Measurements from ENCODE around the gene PPIL6. TPM values are rescaled to one million over a fixed set of nuclear protein-coding genes. Genes with fewer than 3 reads are reported as not detected.

Gene PPIL6
- total and polyA plus RNA-seq, 2 donors (not counting 1 experiment from before 2014, with no cell fraction given) = 0.85 to 1.8 TPM

DNA sequence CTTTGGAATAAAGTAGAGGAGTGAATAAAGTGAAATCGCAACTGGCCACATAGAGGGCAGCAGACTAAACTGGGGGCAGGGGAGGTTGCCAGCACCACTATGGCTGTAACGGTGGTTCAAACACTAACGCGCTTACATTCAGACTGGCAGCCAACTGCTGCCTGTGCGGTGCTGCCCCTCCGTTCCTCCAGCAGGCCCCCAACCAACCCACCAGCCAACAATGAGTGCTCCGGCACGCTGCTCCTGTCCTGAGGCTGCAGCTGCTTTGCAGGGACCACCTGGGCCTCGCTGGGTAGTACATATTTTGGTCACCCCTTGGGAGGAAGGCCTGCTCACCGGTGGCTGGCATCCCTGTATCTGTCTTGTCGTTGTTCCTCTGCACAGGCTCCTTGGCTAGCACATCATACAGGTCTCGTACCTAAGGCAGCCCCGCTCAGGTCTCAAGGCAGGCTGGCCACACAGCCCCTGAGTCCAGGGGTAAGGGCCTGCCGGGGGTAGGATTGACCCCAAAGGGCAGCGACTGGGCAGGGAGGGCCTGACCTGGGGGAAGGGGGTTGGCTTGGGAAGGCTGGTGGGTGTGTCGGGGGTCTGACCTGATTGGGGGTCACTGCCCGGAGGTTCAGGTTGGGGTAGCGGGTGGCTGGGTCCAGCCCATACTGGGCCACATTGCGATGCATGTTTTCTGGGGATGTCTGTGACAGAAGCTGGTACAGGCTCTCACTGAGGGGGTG, 8.8 kb upstream of the PPIL6 start:
- peaks cover 72% of the 10 kb centered on the region for H3K4me1 Mint-ChIP-seq
- Histone ChIP-seq H3K27ac (ENCODE audit: low read length in 2 of 2) (peak overlapping the region; percentile 19 to 76), H3K4me2 (replicated peaks; ENCODE audit: low read depth, low read length, poor library complexity, severe bottlenecking) (peak overlapping the region; percentile 65), H3K4me3 (ENCODE audit: control extremely low read depth in 1 of 5, extremely low read depth in 1 of 5, insufficient read depth in 1 of 5, low read depth in 2 of 5, low read length in 4 of 5) (no peak overlapping the region), H3K79me2 (ENCODE audit: control insufficient read depth, insufficient read depth, low read length) (peaks cover 40% of the 10 kb centered on the region), H3K9ac (ENCODE audit: low read length) (no peak overlapping the region), H3K27me3 (replicated peaks in 1 of 4; ENCODE audit: control extremely low read depth in 1 of 4, control insufficient read depth in 3 of 4, insufficient read depth in 4 of 4, low read length in 3 of 4) (no peaks in the 10 kb centered on the region), H4K20me1 (ENCODE audit: control insufficient read depth, insufficient read depth, low read length, poor library complexity, severe bottlenecking) (peaks cover 9% of the 10 kb centered on the region), H2AFZ (ENCODE audit: insufficient read depth, low read depth, low read length, poor library complexity, severe bottlenecking) (no peak overlapping the region), H3K4me1 (ENCODE audit: control insufficient read depth in 2 of 2, insufficient read depth in 2 of 2, low read length in 2 of 2) (peaks cover 67 to 71% of the 10 kb centered on the region in 2 donors), H3K9me3 (ENCODE audit: control extremely low read depth in 1 of 3, control insufficient read depth in 2 of 3, insufficient read depth in 1 of 3, low read length in 2 of 3) (no peaks in the 10 kb centered on the region), H3K36me3 (replicated peaks in 1 of 2; ENCODE audit: control extremely low read depth in 1 of 2, control insufficient read depth in 1 of 2, extremely low read depth in 1 of 2, insufficient read depth in 2 of 2, low read length in 1 of 2) (peaks cover 0 to 59% of the 10 kb centered on the region in 2 experiments)
- ChIA-PET CTCF (interaction anchor here (0.5 to 1.6 kb wide), 4 partner anchors 11 to 184 kb away, joined by 3 to 5 read pairs (median 4); no protein-coding TSS in a partner anchor), POLR2A (interaction anchor here (0.5 to 3.7 kb wide), 3 partner anchors 8 to 40 kb away, joined by 4 to 21 read pairs (median 4); partner anchors contain the start of genes PPIL6 and SMPD2)
- intact Hi-C loops (cut with micrococcal nuclease) = loop anchor here (1.0 kb wide), 1 partner anchor 8 kb away; no protein-coding TSS in a partner anchor
- 72% methylated on average over 18 of the region's 19 CpGs for WGBS (ENCODE audit: insufficient coverage)
- no peaks in the 10 kb centered on the region for H3K9me3 Mint-ChIP-seq (ENCODE audit: insufficient read depth)
- H3K27me3 Mint-ChIP-seq = no peaks in the 10 kb centered on the region
- TF ChIP-seq EZH2 (IDR thresholded peaks at IDR 0.05; ENCODE audit: borderline replicate concordance, insufficient read depth, low read depth, low read length, poor library complexity, severe bottlenecking) = no peak
- no peak for TF ChIP-seq CTCF (IDR thresholded peaks at IDR 0.05)
- peak overlapping the region; percentile 79 for H3K27ac Mint-ChIP-seq
- peak overlapping the region; percentile 47 for H3K4me3 Mint-ChIP-seq
- ATAC-seq (ENCODE audit: low read depth) (no peak), DNase-seq (peak; percentile 46)

DNA sequence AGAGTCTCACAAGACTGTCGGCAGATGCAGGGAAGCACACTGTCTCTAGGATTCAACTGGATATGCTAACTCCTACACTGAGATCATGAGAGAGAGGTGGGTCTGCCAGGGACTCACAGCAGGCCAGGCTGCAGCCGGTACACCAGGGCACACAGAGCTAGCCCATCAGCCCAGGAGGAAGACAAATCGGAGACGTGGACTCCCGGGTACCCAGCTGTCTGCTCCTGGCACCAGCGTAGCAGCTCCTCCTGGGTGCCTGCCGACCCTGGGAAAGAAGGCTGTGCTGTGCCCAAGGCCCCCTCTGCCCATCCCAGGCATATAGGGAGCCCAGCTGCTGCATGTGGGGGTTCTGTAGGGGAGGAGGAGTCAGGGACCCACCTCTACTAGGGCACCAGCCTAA, 8.2 kb upstream of the PPIL6 start:
- 97% methylated on average over 7 of the region's 7 CpGs for WGBS (ENCODE audit: insufficient coverage)
- peaks cover 65% of the 10 kb centered on the region for H3K4me1 Mint-ChIP-seq
- CTCF ChIA-PET = interaction anchor here (0.5 to 1.6 kb wide), 3 partner anchors 12 to 185 kb away, joined by 3 to 5 read pairs (median 4); no protein-coding TSS in a partner anchor

More for the DNA sequence above, 8.2 kb upstream of the PPIL6 start:
- POLR2A ChIA-PET = interaction anchor here (0.6 to 3.7 kb wide), 3 partner anchors 7 to 298 kb away, joined by 3 to 21 read pairs (median 4); partner anchors contain the start of genes PPIL6 and SMPD2
- Histone ChIP-seq H3K4me2 (replicated peaks; ENCODE audit: low read depth, low read length, poor library complexity, severe bottlenecking) (peak overlapping the region; percentile 17), H3K79me2 (ENCODE audit: control insufficient read depth, insufficient read depth, low read length) (peaks cover 34% of the 10 kb centered on the region), H3K9ac (ENCODE audit: low read length) (no peak overlapping the region), H3K27me3 (replicated peaks in 1 of 4; ENCODE audit: control extremely low read depth in 1 of 4, control insufficient read depth in 3 of 4, insufficient read depth in 4 of 4, low read length in 3 of 4) (no peaks in the 10 kb centered on the region), H3K36me3 (replicated peaks in 1 of 2; ENCODE audit: control extremely low read depth in 1 of 2, control insufficient read depth in 1 of 2, extremely low read depth in 1 of 2, insufficient read depth in 2 of 2, low read length in 1 of 2) (peaks cover 0 to 63% of the 10 kb centered on the region in 2 experiments), H4K20me1 (ENCODE audit: control insufficient read depth, insufficient read depth, low read length, poor library complexity, severe bottlenecking) (peaks cover 9% of the 10 kb centered on the region), H3K4me1 (ENCODE audit: control insufficient read depth in 2 of 2, insufficient read depth in 2 of 2, low read length in 2 of 2) (peaks cover 61 to 65% of the 10 kb centered on the region in 2 donors), H3K4me3 (ENCODE audit: control extremely low read depth in 1 of 5, extremely low read depth in 1 of 5, insufficient read depth in 1 of 5, low read depth in 2 of 5, low read length in 4 of 5) (no peak overlapping the region), H3K27ac (ENCODE audit: low read length in 2 of 2) (peak overlapping the region in 1 of 2 donors; percentile 76), H2AFZ (ENCODE audit: insufficient read depth, low read depth, low read length, poor library complexity, severe bottlenecking) (no peak overlapping the region), H3K9me3 (ENCODE audit: control extremely low read depth in 1 of 3, control insufficient read depth in 2 of 3, insufficient read depth in 1 of 3, low read length in 2 of 3) (no peaks in the 10 kb centered on the region)
- H3K27me3 Mint-ChIP-seq = no peaks in the 10 kb centered on the region
- H3K9me3 Mint-ChIP-seq (ENCODE audit: insufficient read depth) = no peaks in the 10 kb centered on the region
- H3K27ac Mint-ChIP-seq = peak overlapping the region; percentile 67
- TF ChIP-seq CTCF (IDR thresholded peaks at IDR 0.05) = no peak
- TF ChIP-seq EZH2 (IDR thresholded peaks at IDR 0.05; ENCODE audit: borderline replicate concordance, insufficient read depth, low read depth, low read length, poor library complexity, severe bottlenecking) = no peak
- no peak for DNase-seq
- no peak for ATAC-seq (ENCODE audit: low read depth)
- no peak overlapping the region for H3K4me3 Mint-ChIP-seq
- intact Hi-C loops (cut with micrococcal nuclease) = loop anchor here (1.0 kb wide), 1 partner anchor 7 kb away; no protein-coding TSS in a partner anchor
